HG02970 (cell line): ENCODE data around the gene ZBED1.
"Not testable (repeated sequence)": the region's sequence is repeated elsewhere in the genome, so short reads cannot be mapped to it uniquely, and the experiment has no call there.

Source experiments
- ATAC-seq: cut with Tn5 transposase; IDR thresholded peaks from one replicate; pipeline ENCODE4 v1.9.1; 2021; ENCODE audit warnings: mild to moderate bottlenecking, moderate library complexity, moderate number of reproducible peaks; ENCODE audit not compliant: unreplicated experiment, low FRiP score

The ZBED1 gene

GRCh38 chrX:2500803-2501558 lies at the start of gene ZBED1, which contains the start of gene DHRSX:
ZBED1 (minus strand) TSS chrX:2500976; CDS start chrX:2490719, 10,257 bp downstream.
DHRSX (minus strand) TSS chrX:2500976; CDS start chrX:2500925, 51 bp downstream.
- ATAC-seq: peak; percentile 51

GRCh38 chrX:2549876-2550275 lies 49.1 kb upstream of the ZBED1 start:
- no peak for ATAC-seq

GRCh38 chrX:2548711-2549423 lies 48.1 kb upstream of the ZBED1 start:
- ATAC-seq: no peak

DNA sequence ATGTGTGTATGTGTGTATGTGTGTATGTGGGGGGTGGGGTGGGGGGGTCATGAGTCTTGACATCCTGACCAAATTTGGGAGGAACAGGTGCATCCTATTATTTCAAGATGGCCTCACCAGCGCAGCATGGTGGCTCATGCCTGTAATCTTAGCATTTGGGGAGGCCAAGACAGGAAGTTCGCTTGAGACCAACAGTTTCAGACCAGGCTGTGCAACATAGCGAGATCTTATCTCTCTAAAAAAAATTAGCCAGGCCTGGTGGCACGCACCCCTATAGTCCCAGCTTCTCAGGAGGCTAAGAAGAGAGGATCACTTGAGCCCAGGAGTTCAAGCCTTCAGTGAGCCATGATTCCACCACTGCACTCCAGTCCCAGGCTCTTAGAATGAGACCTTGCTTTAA lies 47.0 kb upstream of the ZBED1 start:
- no peak for ATAC-seq

GRCh38 chrX:2546496-2546895 lies 45.7 kb upstream of the ZBED1 start:
- no peak for ATAC-seq

DNA sequence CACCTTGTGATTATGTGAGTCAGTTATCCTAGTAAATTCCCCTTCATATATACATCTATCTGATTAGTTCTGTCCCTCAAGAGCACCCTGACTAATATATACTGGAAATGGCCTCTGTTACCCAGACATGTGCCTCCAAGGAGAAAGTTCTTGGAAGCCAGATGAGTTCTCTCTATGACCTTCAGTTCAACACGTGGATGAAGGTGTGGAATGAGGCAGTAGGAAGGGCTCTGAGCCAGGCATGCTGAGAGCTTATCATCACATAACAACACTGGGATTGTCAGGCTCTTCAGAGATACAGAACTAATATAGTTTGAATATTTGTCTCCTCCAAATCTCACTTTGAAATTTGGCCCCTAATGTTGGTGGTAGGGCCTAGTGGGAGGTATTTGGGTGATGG lies 44.4 kb upstream of the ZBED1 start:
- ATAC-seq: no peak

- ATAC-seq: no peak
These were observed 42.2 kb upstream of the ZBED1 start for GRCh38 chrX:2542826-2543521.

DNA sequence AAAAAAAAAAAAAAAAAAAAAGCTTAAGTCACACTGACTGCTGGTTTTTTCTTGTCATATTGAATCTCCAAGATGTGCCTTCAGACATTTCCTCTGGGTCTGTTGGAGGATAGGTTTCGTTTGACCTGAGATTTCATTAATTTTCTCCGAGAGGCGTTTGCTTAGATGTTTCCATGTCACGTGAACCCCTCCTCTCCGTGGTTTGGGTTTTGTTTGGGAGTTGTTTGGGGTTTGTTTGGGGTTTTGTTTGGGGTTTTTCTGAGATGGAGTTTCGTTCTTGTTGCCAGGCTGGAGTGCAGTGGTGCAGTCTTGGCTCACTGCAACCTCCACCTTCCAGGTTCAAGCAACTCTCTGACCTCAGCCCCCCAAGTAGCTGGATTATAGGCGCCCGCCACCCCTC lies 40.8 kb upstream of the ZBED1 start:
- no peak for ATAC-seq

GRCh38 chrX:2540426-2540947 lies 39.7 kb upstream of the ZBED1 start:
- no peak for ATAC-seq

GRCh38 chrX:2539586-2539985 lies 38.8 kb upstream of the ZBED1 start:
- ATAC-seq: no peak

- no peak for ATAC-seq
These were observed 37.4 kb upstream of the ZBED1 start for GRCh38 chrX:2538031-2538757.

DNA sequence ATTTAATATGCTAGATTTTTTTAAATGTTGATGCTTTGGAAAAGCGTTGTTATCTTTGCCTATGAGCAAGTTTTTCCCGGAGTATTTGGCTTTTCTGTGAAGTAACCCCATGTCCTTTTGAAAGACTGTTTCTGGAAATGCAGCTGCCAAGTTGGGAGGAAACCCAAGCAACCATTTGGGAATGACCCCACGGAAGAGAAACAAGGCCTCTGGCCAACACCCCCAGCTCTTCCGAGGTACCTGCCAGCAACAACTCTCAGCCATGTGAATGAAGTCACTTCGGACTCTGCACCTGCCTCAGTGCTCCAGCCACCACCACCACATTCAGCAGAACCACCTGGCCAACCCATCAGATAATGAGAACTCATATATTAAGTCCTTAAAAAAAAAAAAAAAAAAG lies 36.2 kb upstream of the ZBED1 start:
- no peak for ATAC-seq

GRCh38 chrX:2536141-2536540 lies 35.4 kb upstream of the ZBED1 start:
- no peak for ATAC-seq

GRCh38 chrX:2534261-2535021 lies 33.7 kb upstream of the ZBED1 start:
- not testable (repeated sequence) for ATAC-seq

GRCh38 chrX:2533424-2533823 lies 32.6 kb upstream of the ZBED1 start:
- no peak for ATAC-seq

GRCh38 chrX:2526390-2526789 lies 25.6 kb upstream of the ZBED1 start:
- no peak for ATAC-seq

GRCh38 chrX:2523911-2524310 lies 23.1 kb upstream of the ZBED1 start:
- ATAC-seq: no peak

DNA sequence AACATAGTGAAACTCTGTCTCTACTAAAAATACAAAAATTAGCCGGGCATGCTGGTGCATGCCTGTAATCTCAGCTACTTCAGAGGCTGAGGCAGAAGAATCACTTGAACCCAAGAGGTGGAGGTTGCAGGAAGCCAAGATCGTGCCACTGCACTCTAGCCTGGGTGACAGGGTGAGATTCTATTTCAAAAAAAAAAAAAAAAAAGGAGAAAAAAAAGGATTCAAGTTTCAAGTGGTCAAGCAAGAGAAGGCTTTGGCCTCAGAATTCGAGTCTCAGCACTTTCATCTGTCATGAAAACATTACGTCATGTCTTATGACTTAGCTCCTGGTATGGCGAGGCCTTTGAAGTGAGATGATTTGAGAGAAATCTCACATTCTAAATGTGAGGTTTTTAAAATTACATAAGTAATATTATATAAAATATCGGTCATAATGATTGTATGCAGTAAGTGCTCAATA lies 21.2 kb upstream of the ZBED1 start:
- ATAC-seq: no peak

GRCh38 chrX:2521092-2521926 lies 20.5 kb upstream of the ZBED1 start:
- no peak for ATAC-seq
